Mononuclear cell (primary cell): Measurements from ENCODE around the gene LEFTY1. TPM values are rescaled to one million over a fixed set of nuclear protein-coding genes. Genes with fewer than 3 reads are reported as not detected.
"Not testable (repeated sequence)": the region's sequence is repeated elsewhere in the genome, so short reads cannot be mapped to it uniquely, and the experiment has no call there.

Source experiments
- H3K27me3 ChIP-seq: 2 replicates; pipeline ENCODE4 v1.6.0; 2011; ENCODE audit warnings: low read length, control low read depth; ENCODE audit not compliant: insufficient read depth
- H3K4me1 ChIP-seq: 2 replicates; pipeline ENCODE4 v1.5.1; 2011; ENCODE audit warnings: mild to moderate bottlenecking, low read length, control low read depth; ENCODE audit not compliant: insufficient read depth
- H3K4me3 ChIP-seq: 2 replicates; pipeline ENCODE4 v1.5.1; 2011; ENCODE audit warnings: mild to moderate bottlenecking, low read length, moderate library complexity
- H3K9me3 ChIP-seq: 2 replicates; pipeline ENCODE4 v1.5.1; 2011; ENCODE audit warnings: low read depth, mild to moderate bottlenecking, control low read depth, low read length
- total RNA-seq: library from RNA; depleted of rRNA; stranded (reverse); fragments of >200 nt; gene quantifications from one replicate; pipeline ENCODE4 v1.2.3, GENCODE V29; 2012

LEFTY1 gene
- 0.84 TPM for total RNA-seq

DNA sequence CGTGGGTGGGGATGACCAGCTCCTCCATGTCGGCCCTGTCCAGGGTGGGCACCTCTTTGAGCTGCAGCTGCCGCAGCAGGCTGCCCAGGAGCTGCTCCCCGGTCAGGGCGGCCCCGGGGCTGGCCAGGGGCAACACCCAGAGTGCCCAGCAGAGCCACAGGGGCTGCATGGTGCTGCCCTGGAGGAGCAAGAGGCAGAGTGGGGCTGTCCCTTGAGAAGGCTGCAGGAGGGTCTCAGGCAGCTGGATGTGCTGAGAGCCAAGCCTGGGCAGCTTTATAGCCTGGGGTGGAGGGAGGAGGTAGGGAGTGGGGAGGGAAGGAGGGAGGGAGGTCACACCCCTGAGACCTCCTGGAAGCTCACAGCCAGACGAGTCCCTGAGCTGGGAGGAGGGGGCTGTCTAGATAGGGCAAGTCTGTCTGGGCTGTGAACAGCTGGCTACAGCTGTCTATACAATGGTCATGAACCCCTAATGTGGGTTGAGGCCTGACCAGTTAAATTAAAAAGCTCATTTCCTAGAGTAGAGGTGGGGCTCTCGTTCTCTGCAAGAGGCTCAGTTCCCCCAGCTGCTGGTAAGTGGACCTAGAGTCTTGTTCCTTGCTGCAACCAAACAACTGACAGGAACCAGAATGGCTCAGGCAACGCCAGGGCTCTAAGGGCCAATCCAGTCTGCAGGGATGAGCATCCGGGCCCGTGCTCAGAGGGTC is at the start of gene LEFTY1:
Gene LEFTY1, minus strand, starts transcription at position 249 of the 704 bp plus-strand sequence. Its CDS starts 80 bp downstream, at position 169.
- no peaks in the 10 kb centered on the region for H3K27me3 ChIP-seq
- no peaks in the 10 kb centered on the region for H3K9me3 ChIP-seq
- H3K4me1 ChIP-seq: peaks cover 5% of the 10 kb centered on the region
- no peak within 1 kb of the TSS for H3K4me3 ChIP-seq

GRCh38 chr1:225937048-225937968 is 48.4 kb upstream of the LEFTY1 start:
- no peaks in the 10 kb centered on the region for H3K9me3 ChIP-seq
- no peaks in the 10 kb centered on the region for H3K27me3 ChIP-seq
- no peak overlapping the region for H3K4me3 ChIP-seq
- H3K4me1 ChIP-seq: no peaks in the 10 kb centered on the region

DNA sequence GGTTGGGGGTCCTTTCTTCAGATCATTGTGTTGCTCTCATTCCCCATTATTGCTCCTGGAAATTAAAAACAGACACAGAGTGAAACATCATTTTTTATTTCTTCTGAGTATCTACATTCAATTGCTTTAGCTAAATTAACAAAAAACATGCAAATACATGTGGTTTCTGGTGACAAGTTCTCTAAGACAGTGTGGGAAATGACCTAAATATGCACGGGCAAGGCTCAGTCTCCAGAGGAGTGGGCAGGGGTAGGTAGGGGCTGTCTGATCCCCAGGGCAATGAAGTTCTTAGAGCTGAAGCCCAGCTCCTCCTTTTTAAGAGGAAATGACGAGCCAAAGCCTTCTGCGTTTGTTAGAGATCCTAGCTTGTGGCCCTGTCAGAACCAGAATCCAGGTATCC is 47.6 kb upstream of the LEFTY1 start:
- Histone ChIP-seq H3K4me1 (no peaks in the 10 kb centered on the region), H3K4me3 (no peak overlapping the region), H3K27me3 (no peaks in the 10 kb centered on the region), H3K9me3 (no peaks in the 10 kb centered on the region)

DNA sequence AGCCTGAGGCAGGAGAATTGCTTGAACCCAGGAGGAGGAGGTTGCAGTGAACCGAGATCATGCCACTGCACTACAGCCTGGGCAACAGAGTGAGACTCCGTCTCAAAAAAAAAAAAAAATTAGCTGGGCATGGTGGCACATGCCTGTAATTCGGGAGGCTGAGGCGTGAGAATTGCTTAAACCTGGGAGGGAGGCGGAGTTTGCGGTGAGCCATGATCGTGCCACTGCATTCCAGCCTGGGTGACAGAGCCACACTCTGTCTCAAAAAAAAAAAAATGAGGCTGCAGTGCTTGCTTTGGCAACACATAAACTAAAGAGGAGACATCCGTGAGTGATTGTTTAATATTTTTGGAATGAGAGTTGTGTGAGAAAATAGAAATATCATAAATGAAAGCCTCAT is 47.1 kb upstream of the LEFTY1 start:
- H3K9me3 ChIP-seq, H3K4me1 ChIP-seq, H3K27me3 ChIP-seq, H3K4me3 ChIP-seq: not testable (repeated sequence)

DNA sequence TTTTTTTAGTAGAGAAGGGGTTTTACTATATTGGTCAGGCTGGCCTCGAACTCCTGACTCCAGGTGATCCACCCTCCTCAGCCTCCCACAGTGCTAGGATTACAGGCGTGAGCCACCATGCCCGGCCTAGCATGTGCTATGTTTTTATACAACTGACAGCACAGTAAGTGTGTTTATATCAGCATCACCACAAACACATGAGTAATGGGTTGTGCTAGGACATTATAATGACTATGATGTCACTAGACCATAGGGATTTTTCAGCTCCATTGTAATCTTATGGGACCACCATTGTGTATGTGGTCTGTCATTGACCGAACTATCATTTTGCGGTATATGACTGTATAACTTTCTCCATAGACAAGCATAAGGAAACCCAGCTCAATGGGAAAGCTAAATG is 45.8 kb upstream of the LEFTY1 start:
- Histone ChIP-seq H3K4me3 (no peak overlapping the region), H3K9me3 (no peaks in the 10 kb centered on the region), H3K4me1 (no peaks in the 10 kb centered on the region), H3K27me3 (no peaks in the 10 kb centered on the region)

DNA sequence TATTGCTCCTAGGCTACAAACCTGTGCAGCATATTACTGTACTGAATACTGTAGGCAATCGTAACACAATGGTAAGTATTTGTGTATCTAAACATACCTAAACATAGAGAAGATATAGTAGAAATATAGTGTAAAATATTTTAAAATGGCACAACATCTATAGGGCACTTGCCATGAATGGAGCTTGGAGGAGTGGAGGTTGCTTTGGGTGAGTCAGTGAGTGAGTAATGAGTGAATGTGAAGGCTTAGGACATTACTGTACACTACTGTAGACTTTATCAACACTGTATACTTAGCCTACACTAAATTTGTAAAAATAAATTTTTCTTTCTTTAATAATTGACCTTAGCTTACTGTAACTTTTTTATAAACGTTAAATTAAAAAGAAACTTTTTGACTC is 44.1 kb upstream of the LEFTY1 start:
- no peak overlapping the region for H3K4me3 ChIP-seq
- H3K4me1 ChIP-seq: no peaks in the 10 kb centered on the region
- H3K27me3 ChIP-seq: no peaks in the 10 kb centered on the region
- no peaks in the 10 kb centered on the region for H3K9me3 ChIP-seq

- no peaks in the 10 kb centered on the region for H3K27me3 ChIP-seq
- H3K4me3 ChIP-seq: no peak overlapping the region
- peaks cover 3% of the 10 kb centered on the region for H3K4me1 ChIP-seq
- no peaks in the 10 kb centered on the region for H3K9me3 ChIP-seq
Measured at GRCh38 chr1:225931270-225932136, 42.6 kb upstream of the LEFTY1 start.

DNA sequence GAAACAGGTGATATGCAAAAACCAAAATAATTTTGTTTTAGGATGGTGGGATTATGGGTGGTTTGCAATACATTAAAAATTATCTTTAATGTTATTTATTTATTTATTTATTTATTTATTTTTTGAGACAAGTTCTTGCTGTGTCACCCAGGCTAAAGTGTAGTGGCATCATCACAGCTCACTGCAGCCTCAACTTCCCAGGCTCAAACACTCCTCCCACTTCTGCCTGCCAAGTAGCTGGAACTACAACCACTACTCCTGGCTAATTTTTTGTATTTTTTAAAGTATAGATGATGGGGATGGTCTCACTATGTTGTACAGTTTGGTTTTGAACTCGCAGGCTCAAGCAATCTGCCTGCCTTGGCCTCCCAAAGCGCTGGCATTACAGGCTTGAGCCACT is 41.6 kb upstream of the LEFTY1 start:
- H3K4me3 ChIP-seq: no peak overlapping the region
- H3K9me3 ChIP-seq: no peaks in the 10 kb centered on the region
- peaks cover 6% of the 10 kb centered on the region for H3K4me1 ChIP-seq
- no peaks in the 10 kb centered on the region for H3K27me3 ChIP-seq

DNA sequence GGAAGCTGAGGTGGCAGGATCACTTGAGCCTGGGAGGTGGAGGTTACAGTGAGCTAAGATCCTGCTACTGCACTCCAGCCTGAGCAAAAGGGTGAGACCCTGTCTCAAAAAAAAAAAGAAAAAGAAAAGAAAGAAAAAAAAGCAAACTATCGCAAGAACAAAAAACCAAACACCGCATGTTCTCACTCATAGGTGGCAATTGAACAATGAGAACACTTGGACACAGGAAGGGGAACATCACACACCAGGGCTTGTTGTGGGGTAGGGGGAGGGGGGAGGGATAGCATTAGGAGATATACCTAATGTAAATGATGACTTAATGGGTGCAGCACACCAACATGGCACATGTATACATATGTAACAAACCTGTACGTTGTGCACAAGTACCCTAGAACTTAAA is 40.5 kb upstream of the LEFTY1 start:
- H3K4me1 ChIP-seq: peaks cover 13% of the 10 kb centered on the region
- H3K9me3 ChIP-seq, H3K27me3 ChIP-seq, H3K4me3 ChIP-seq: not testable (repeated sequence)

DNA sequence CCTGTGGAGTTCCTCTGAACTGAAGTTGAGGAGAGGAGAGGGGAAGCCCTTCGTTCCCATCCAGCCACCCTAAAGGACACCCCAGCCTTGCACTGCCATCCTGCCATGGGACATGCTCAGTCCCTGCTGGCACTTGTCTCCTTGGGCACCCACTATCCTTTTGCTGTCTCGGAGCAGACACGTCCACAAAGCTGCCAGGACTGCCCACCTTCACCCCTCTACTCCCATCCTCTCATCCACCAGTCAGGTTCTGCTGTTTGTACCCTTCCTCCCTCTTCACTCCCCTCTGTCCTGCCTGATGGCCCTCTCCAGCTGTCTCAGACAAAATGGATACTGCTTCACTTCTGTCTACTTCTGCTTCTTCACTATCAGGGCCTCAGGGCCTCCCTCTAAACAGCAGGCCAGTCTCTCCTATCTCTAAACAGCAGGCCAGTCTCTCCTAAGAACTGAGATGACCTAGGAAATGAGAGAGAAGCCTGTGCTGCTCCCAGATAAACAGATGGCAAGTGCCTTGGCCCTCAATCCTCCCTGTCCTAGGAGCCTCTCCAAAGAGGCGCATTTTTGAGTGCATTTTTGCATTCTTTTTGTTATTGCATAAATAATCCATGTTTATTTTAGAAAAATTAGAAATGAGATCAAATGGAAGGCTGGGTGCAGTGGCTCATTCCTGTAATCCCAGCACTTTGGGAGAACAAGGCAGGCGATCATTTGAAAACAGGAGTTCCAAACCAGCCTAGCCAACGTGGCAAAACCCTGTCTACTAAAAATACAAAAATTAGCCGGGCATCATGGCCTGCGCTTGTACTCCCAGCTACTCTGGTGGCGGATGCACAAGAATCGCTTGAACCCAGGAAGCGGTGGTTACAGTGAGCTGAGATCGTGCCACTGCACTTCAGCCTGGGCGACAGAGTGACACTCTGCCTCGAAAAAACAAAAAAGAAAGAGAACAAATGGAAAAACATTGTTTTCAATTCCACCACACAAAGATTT is 39.5 kb upstream of the LEFTY1 start:
- no peaks in the 10 kb centered on the region for H3K9me3 ChIP-seq
- H3K27me3 ChIP-seq: no peaks in the 10 kb centered on the region
- no peak overlapping the region for H3K4me3 ChIP-seq
- H3K4me1 ChIP-seq: peaks cover 16% of the 10 kb centered on the region

DNA sequence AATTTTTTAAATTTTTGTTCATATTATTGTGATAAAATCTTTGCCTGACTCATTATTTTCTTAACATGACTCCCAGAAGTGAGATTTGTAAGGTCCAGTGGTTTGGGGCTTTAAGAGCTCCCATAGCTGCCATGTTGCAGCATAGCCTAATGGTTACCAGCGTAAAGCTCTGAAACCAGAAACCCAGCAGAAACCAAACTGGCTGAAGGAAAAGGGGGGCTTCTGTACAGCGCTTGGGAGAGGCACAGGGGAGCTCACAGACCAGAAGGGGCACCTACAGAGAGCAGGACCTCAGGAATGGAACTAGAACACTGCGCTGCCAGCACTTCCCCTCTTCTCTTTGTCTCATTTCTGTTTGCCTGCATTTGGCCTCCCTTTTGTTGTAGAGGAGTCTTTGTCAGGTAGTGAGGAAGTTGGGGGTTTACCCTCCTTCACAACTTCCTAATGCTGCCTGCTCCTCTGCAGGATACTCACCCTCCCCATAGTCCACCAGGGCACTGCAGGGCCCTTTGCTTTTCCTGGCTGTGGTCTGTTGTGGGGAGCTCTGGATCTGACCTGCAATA is 37.7 kb upstream of the LEFTY1 start:
- Histone ChIP-seq H3K27me3 (no peaks in the 10 kb centered on the region), H3K9me3 (no peaks in the 10 kb centered on the region), H3K4me1 (peaks cover 28% of the 10 kb centered on the region), H3K4me3 (no peak overlapping the region)

DNA sequence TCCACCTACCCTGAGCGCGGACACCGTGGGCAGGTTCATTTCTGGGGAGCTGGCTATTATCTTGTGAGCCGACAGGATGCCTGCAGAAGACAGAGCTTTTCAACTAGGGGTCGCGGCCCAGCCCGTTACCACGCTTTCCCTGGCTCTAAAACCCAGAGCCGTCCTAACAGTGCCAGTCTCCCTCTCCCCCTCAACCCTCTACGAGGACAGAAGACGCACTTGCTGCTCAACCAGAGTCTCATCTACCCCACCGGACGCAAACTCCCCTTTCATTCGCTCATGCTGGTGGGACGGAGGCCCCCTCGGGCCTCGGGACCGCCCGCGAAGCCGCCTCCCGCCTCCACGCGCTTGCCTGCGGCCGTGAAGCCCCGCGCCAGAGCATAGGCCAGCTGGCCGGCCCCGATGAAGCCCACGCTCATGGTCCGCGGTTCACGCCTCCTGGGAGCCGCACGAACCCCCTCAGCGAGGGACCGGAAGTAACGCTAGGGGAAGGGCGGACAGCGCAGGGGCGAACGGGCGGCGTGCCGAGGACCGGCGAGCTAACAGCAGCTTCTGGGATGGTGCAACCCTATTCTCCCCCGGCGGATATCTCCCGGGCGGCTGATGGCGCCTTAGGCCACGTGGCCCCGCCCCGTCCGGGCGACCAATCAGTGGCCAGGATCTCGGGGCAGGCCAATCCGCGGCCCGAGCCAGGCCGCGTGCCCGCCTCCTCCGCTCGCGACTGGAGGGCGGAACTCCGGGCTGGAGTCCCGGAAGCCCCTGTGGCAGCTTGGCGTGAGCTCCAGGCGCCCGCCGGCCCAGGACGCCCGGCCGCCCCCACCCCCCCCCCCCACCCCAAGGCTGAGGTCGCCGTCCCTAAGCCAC is 35.0 kb upstream of the LEFTY1 start, which contains the start of gene PYCR2:
Gene PYCR2, minus strand, starts transcription at position 559 of the 864 bp plus-strand sequence. Its CDS starts 140 bp downstream, at position 419.
- peak within 1 kb of the TSS; percentile 95 for H3K4me3 ChIP-seq
- no peaks in the 10 kb centered on the region for H3K27me3 ChIP-seq
- peaks cover 28% of the 10 kb centered on the region for H3K4me1 ChIP-seq
- H3K9me3 ChIP-seq: no peaks in the 10 kb centered on the region

DNA sequence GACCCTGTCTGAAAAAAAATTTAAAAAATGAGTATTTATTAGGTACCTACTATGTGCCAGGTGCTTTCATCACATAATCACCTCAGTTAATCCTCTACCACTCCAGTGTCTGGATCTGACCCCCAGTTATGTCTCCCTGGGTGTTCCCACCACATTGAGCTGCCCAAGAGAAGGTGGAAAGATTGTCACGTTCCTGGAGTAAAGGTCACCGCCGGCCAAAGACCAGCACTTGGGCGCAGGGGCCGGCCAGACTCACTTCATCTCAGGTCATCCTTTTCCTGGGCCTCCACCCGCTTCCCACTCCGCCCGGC is 34.4 kb upstream of the LEFTY1 start:
- Histone ChIP-seq H3K4me1 (peaks cover 28% of the 10 kb centered on the region), H3K4me3 (peak overlapping the region; percentile 95), H3K9me3 (no peaks in the 10 kb centered on the region), H3K27me3 (no peaks in the 10 kb centered on the region)
